GM19468 (cell line): Measurements from ENCODE around the gene UAP1.
"Not testable (repeated sequence)": the region's sequence is repeated elsewhere in the genome, so short reads cannot be mapped to it uniquely, and the experiment has no call there.

Experiments used
- ATAC-seq: cut with Tn5 transposase; IDR thresholded peaks from one replicate; pipeline ENCODE4 v1.9.1; 2021; ENCODE audit warnings: mild to moderate bottlenecking, moderate library complexity, moderate number of reproducible peaks; ENCODE audit not compliant: unreplicated experiment; ENCODE audit errors: extremely low read depth

Gene UAP1

DNA sequence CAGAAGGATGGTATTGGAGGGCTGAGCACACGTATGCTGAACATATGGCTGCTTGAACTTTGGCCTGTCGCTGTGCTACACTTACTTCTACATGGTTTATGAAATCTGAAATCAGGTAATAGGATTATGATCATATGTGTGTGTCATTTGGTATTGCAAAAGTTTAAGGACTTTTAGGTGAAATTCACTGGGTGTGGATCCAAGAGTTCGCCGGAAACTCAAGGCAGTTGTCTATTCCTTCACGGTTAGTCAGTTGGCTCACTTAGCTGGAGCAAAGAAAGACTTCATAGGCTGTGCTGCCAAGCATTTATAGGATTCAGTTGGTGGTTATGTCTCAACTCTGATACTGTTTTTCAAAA is 927 bp downstream of the UAP1 start:
- no peak for ATAC-seq

DNA sequence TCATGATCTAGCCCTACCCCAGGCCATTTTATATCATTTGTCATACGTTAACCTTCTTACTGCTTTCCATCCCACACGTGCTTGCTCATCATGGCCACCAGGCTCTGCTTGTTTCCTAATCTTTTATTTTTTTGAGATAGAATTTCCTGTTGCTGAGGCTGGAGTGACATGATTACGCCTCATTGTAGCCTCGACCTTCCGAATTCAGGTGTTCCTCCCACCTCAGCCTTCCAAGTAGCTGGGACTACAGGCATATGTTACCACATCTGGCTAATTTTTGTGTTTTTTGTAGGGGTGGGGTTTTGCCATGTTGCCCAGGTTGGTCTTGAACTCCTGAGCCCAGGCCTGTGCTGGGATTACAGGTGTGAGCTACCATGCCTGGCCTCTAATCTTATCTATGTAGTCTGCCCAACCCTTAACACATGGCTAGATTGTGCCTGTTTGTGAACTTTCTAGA is 3.3 kb downstream of the UAP1 start:
- ATAC-seq: no peak

DNA sequence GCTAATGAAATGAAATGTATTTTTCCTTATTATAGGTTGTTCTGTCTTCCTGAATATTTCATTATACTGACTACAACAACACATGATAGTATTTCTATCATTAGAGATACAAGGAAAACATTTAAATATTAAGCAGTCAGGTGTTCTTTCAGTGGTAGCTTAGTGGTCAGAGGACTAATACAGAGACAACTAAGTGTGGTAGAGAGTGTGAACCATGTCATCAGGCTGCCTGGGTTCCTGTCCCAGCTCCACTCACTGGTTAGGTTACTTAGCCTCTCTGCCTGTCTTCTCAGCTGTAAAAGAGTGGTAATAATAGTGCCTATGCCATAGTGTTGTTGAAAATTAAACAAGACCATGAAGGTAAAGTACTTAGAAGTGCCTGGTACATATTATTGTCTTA is 3.9 kb downstream of the UAP1 start:
- no peak for ATAC-seq

- no peak for ATAC-seq
These were observed 5.3 kb downstream of the UAP1 start for GRCh38 chr1:162566870-162567269.

GRCh38 chr1:162568802-162569201 is 7.3 kb downstream of the UAP1 start:
- no peak for ATAC-seq

GRCh38 chr1:162570718-162571117 is 9.2 kb downstream of the UAP1 start:
- ATAC-seq: no peak

GRCh38 chr1:162571121-162571520 is 9.6 kb downstream of the UAP1 start:
- ATAC-seq: not testable (repeated sequence)

GRCh38 chr1:162571696-162572095 is 10.2 kb downstream of the UAP1 start:
- no peak for ATAC-seq

GRCh38 chr1:162573136-162573535 is 11.6 kb downstream of the UAP1 start:
- no peak for ATAC-seq

GRCh38 chr1:162578071-162578700 is 16.7 kb downstream of the UAP1 start:
- no peak for ATAC-seq

GRCh38 chr1:162578936-162579335 is 17.4 kb downstream of the UAP1 start:
- ATAC-seq: no peak

DNA sequence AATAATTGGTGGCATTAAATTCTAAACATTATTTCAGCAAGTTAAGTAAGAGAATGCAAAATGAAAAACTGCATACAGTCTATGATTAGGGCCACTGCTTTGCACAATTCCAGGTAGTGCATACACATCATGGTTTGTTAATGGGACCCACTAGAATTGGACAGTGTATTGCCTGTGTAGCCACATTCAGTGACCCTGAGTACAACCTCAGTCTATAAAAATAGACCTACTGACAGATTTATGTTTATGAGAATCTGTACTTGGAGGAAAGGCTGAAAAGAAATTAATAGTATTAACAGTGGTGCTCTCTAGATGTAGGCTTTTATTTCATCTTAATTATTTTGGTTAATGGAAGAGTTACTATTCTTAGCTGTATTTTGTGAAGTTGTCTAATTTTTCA is 18.8 kb downstream of the UAP1 start:
- ATAC-seq: no peak

- not testable (repeated sequence) for ATAC-seq
These were observed 21.4 kb downstream of the UAP1 start for GRCh38 chr1:162582901-162583300.

GRCh38 chr1:162585101-162585500 is 23.6 kb downstream of the UAP1 start:
- not testable (repeated sequence) for ATAC-seq

GRCh38 chr1:162587347-162587746 is 25.8 kb downstream of the UAP1 start:
- ATAC-seq: no peak

- no peak for ATAC-seq
These were observed 26.3 kb downstream of the UAP1 start for GRCh38 chr1:162587761-162588260.

GRCh38 chr1:162590101-162590500 is 28.6 kb downstream of the UAP1 start:
- no peak for ATAC-seq

DNA sequence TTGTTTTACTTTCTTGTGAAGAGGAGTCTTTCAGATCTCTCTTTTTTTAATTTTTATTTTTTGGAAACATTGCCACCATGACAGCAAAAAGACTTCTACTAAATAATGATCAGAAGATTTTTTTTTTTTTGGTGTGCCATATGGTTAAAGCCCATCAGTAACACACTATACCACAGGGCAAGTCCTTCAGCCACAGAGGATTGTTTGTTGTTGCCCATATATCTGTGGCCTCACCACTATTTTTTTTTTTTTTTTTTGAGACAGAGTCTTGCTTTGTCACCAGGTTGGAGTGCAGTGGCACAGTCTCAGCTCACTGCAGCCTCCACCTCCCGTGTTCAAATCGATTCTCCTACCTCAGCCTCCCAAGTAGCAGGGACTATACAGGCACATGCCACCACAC is 29.2 kb downstream of the UAP1 start:
- no peak for ATAC-seq

- no peak for ATAC-seq
These were observed 35.1 kb downstream of the UAP1 start for GRCh38 chr1:162596514-162597170.

DNA sequence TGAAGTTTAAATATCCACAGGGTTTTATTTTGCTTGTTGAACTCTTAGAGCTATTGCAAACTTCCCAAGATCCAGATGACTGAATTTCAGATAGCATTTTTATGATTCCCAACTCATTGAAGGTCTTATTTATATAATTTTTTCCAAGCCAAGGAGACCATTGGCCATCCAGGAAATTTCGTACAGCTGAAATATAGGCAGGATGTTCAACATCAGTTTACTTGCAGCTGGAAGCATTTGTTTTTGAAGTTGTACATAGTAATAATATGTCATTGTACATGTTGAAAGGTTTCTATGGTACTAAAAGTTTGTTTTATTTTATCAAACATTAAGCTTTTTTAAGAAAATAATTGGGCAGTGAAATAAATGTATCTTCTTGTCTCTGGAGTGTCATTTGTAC is 37.9 kb downstream of the UAP1 start:
- ATAC-seq: no peak

GRCh38 chr1:162603117-162603516 is 41.6 kb downstream of the UAP1 start:
- not testable (repeated sequence) for ATAC-seq
